ENCODE measurements around the gene FSTL4. TPM values are rescaled to one million over a fixed set of nuclear protein-coding genes. Genes with fewer than 3 reads are reported as not detected.
A peak's percentile ranks its signal among the peaks of the same experiment; 100 is the strongest.

The FSTL4 gene
- total RNA-seq, 4 donors from 2014 or later: 0.27 to 1.6 (median 0.35) TPM; not detected in 1

- DNase-seq: no peak
- TF ChIP-seq CTCF (IDR thresholded peaks at IDR 0.05) (no peak), POLR2A (IDR thresholded peaks at IDR 0.05) (no peak)
- H3K27me3 ChIP-seq: no peaks in the 10 kb centered on the region
Observed at GRCh38 chr5:133238426-133239205, 373.7 kb downstream of the FSTL4 start.

GRCh38 chr5:133236976-133237375, 375.4 kb downstream of the FSTL4 start:
- DNase-seq: no peak
- no peak for TF ChIP-seq CTCF (IDR thresholded peaks at IDR 0.05)

More at GRCh38 chr5:133238426-133239205, 373.7 kb downstream of the FSTL4 start:
- Histone ChIP-seq H3K9me3 (no peaks in the 10 kb centered on the region), H3K27ac (no peak overlapping the region), H3K4me1 (no peaks in the 10 kb centered on the region), H3K36me3 (no peaks in the 10 kb centered on the region), H3K4me3 (no peak overlapping the region)

GRCh38 chr5:133236541-133236951, 375.8 kb downstream of the FSTL4 start:
- no peak overlapping the region for H3K27ac ChIP-seq
- no peak overlapping the region for H3K4me3 ChIP-seq
- H3K9me3 ChIP-seq: no peaks in the 10 kb centered on the region
- DNase-seq: peak in 1 of 3 donors; percentile 38
- peaks cover 0 to 7% (median 0%) of the 10 kb centered on the region in 4 donors for H3K4me1 ChIP-seq
- no peaks in the 10 kb centered on the region for H3K36me3 ChIP-seq
- no peaks in the 10 kb centered on the region for H3K27me3 ChIP-seq
- no peak for TF ChIP-seq CTCF (IDR thresholded peaks at IDR 0.05)
- no peak for TF ChIP-seq POLR2A (IDR thresholded peaks at IDR 0.05)

More at GRCh38 chr5:133236976-133237375, 375.4 kb downstream of the FSTL4 start:
- no peaks in the 10 kb centered on the region for H3K27me3 ChIP-seq
- no peaks in the 10 kb centered on the region for H3K36me3 ChIP-seq
- H3K4me3 ChIP-seq: no peak overlapping the region
- no peak overlapping the region for H3K27ac ChIP-seq
- no peaks in the 10 kb centered on the region for H3K9me3 ChIP-seq
- H3K4me1 ChIP-seq: peaks cover 0 to 7% (median 0%) of the 10 kb centered on the region in 4 donors

- Histone ChIP-seq H3K36me3 (no peaks in the 10 kb centered on the region), H3K27ac (no peak overlapping the region), H3K4me1 (peaks cover 0 to 7% (median 0%) of the 10 kb centered on the region in 4 donors), H3K27me3 (no peaks in the 10 kb centered on the region), H3K4me3 (no peak overlapping the region), H3K9me3 (no peaks in the 10 kb centered on the region)
- TF ChIP-seq CTCF (IDR thresholded peaks at IDR 0.05) (no peak), POLR2A (IDR thresholded peaks at IDR 0.05) (no peak)
- DNase-seq: no peak
Observed at GRCh38 chr5:133235696-133236426, 376.5 kb downstream of the FSTL4 start.

GRCh38 chr5:133234911-133235310, 377.4 kb downstream of the FSTL4 start:
- Histone ChIP-seq H3K4me3 (no peak overlapping the region), H3K27me3 (no peaks in the 10 kb centered on the region), H3K36me3 (no peaks in the 10 kb centered on the region), H3K4me1 (peaks cover 0 to 7% (median 0%) of the 10 kb centered on the region in 4 donors), H3K27ac (no peak overlapping the region), H3K9me3 (no peaks in the 10 kb centered on the region)
- DNase-seq: no peak
- TF ChIP-seq POLR2A (IDR thresholded peaks at IDR 0.05) (no peak), CTCF (IDR thresholded peaks at IDR 0.05) (no peak)

Measured in Peyer's patch (tissue), 4 donors.